Colon (tissue), 2 donors: ENCODE data around the gene OLAH.
"Not testable (repeated sequence)": the region's sequence is repeated elsewhere in the genome, so short reads cannot be mapped to it uniquely, and the experiment has no call there.

Experiments
- FAIRE-seq: peaks from 2 replicates; lab custom pipeline; 2012; peaks lifted over from hg19 to GRCh38; lab: Jason Lieb, UNC
- donor health status: control.
- donor health status: control.

Gene OLAH

GRCh38 chr10:15043674-15044073, at the start of gene OLAH:
OLAH (plus strand) TSS chr10:15043943; CDS start chr10:15047289, 3,346 bp downstream.
- no peak for FAIRE-seq

- no peak for FAIRE-seq
Measured at GRCh38 chr10:14995964-14996565, 47.7 kb upstream of the OLAH start.

DNA sequence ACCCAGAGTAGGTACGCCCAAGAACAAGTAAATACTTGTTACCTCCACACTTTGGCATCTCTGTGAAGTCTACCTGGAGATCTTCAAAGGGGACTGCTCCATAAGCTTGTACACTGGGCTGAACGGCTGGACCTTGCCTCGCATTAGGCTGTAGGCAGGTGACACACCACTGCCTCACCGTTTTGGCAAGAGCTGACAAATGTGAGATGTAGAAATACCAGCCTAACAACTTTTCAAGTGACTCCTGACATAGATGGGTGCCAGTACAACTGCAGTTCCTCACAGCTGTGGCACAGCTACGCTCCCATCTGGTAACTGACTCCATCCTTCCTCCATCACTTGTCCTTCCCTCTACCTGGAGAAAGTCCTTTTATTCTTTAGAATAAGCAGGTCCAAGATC, 30.2 kb upstream of the OLAH start:
- not testable (repeated sequence) for FAIRE-seq

DNA sequence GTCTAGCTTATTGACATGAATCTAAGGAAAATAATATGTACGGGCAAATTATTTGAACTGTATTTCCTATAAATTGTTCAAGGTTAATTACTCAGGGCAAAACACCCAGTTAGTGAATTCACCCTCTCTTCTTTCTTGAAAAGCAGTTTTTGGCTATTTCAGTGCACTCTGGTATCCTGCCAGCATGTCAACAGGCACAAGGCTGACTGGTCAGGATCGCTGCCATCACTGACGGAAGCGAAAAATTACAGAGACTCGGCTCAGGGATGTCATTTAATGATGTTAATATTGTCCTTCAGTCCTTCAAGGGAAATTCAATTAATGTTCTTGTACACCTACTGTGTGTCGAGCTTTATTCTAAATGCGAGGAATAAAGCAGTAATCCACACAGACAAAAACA, 28.3 kb upstream of the OLAH start:
- FAIRE-seq = no peak

DNA sequence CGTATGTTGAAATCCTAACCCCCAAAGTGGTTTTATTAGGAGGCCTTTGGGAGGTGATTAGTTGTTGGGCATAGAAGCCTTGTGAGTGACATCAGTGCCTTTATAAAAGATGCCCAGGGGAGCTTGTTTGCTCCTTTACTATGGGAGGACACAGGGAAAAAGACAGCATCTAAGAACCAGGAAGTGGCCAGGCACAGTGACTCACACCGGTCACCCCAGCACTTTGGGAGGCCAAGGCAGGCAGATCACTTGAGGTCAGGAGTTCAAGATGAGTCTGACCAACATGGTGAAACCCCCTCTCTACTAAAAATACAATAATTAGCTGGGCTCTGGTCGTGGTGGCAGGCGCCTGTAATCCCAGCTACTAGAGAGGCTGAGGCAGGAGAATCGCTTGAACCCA, 22.8 kb upstream of the OLAH start:
- not testable (repeated sequence) for FAIRE-seq

DNA sequence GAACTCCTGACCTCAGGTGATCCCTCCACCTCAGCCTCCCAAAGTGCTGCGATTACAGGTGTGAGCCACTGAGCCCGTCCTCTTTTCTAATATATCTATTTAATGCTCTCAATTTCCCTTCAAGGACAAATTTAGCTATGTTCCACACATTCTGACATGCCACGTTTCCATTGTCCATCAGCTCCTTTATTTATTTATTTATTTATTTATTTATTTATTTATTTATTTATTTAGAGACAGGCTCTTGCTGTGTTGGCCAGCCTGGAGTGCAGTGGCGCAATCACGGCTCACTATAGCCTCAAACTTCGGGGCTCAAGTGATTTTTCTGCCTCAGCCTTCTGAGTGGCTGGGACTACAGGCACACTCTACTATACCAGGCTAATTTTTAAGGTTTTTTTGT, 20.7 kb upstream of the OLAH start:
- FAIRE-seq = not testable (repeated sequence)

- FAIRE-seq = not testable (repeated sequence)
Measured at GRCh38 chr10:15024017-15025004, 19.4 kb upstream of the OLAH start.

DNA sequence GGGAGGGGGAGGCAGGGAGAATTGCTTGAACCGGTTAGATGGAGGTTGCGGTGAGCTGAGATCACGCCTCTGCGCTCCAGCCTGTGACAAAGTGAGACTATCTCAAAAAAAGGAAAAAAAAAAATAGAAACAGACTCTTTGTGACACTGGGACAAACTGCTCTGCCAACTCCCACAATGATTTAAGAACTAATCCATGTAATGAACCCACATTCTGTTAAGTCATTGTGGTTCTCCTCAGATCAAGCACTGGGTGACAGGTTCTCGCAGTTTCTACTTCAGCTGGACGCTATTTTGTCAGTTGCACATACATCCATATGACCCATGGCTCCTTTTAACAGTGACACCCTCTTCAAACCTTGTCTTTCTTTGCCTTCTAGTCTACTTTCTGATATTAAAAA, 18.7 kb upstream of the OLAH start:
- not testable (repeated sequence) for FAIRE-seq

- FAIRE-seq = no peak
Measured at GRCh38 chr10:15027741-15028140, 16.0 kb upstream of the OLAH start.

DNA sequence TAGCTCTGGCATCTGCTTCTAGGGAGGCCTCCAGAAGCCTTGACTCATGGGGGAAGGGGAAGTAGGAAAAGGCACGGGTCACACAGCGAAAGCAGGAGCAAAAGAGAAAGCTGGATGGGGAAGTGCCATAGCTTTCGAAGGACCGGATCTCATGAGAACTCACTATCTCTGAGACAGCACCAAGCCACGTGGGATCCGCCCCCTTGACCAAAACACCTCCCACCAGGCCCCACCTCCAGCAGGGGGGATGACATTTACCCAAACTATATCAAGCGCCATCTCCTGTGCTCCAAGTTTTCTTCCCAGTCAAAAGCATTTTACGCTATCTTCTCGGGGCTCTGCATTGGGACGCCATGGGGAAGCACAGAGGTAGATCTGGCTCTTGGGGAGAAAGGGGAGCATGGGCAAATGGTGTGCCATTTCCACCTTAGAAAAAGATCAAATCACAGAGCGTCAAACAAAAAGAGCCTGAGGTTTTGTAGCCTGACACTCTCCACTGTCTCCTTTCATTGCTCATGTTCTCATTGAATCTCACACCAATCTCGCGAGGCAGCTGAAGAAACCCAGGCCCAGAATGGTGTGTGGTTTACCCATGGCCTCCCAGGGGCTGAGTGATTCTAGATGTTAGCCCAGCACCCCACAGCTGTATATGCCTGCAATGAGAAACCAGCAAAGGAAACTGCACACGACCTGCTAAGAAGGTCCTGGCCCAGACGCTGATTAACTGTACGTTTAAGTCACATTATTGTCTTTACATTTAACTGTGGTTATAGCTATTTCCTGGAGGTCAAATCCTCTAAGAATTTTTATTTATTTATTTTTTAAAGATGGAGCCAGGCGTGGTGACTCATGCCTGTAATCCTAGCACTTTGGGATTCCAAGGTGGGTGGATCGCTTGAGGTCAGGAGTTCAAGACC, 8.1 kb upstream of the OLAH start:
- FAIRE-seq = no peak

GRCh38 chr10:15037691-15038090, 6.1 kb upstream of the OLAH start:
- no peak for FAIRE-seq

DNA sequence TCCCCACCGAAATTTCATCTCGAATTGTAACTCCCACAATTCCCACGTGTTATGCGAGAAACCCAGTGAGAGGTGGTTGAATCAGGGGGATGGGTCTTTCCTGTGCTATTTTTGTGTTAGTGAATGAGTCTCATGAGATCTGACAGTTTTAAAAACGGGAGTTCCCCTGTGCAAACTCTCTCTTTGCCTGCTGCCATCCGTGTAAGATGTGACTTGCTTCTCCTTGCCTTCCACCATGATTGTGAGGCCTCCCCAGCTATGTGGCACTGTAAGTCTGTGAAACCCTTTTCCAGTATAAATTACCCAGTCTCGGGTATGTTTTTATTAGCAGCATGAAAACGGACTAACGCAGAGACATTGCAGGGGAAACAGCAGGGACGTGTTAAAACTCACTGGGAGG, 5.3 kb upstream of the OLAH start:
- no peak for FAIRE-seq

DNA sequence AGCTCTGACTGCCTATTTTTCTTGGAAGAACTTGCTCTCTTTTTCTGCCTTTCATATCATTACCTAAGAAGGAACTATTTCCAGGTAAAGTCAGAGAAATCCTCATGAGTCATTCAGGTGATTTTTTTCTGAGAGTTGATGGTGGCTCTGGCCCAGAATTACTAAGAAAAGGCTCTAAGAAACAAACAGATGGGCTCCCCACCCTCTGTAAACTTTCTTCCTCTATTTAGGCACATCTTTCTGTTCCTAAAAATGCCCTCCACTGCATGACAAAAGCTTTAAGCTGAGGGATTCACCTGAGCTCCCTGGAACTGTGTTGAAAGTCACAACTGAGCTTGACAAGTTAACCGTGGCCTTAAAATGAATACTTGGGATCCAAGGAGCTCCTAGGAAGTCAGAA, 1.6 kb downstream of the OLAH start:
- no peak for FAIRE-seq

DNA sequence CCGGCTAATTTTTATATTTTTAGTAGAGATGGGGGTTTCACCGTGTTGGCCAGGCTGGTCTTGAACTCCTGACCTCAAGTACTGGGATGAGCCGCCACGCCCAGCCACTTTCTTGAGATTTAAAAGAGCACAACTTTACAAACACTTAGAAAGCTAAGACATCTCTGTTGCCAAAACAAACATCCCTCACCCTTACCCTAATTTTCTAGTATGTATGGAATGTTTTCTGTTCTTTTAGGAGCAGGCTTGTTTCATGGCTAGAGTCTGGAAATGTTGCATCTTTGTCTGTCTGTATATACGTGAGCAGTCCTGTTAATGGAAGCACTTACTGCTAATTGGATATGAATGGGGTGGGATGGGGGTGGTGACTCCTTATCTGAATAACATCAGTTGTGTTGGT, 2.9 kb downstream of the OLAH start:
- FAIRE-seq = no peak

- no peak for FAIRE-seq
Measured at GRCh38 chr10:15049533-15049932, 5.8 kb downstream of the OLAH start.

- no peak for FAIRE-seq
Measured at GRCh38 chr10:15052121-15052520, 8.4 kb downstream of the OLAH start.

DNA sequence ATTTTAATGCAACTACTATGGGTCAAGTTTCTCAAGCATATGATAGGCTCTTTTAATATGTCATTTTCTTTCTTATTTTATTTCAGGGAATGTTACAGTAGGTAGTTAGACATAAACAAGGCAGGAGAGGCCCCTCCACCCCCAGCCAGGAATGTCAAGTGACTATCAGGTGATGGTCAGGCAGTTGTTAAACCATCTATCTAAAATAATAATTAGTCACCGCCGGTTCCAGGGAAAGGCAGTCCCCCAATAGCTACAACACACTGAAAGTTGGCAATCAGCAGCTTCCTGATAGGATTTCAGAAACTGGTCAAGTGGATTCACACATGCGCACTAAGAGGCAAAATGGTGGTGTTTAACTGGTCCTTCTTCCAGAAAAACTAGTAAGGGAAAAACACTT, 9.3 kb downstream of the OLAH start:
- FAIRE-seq = no peak

DNA sequence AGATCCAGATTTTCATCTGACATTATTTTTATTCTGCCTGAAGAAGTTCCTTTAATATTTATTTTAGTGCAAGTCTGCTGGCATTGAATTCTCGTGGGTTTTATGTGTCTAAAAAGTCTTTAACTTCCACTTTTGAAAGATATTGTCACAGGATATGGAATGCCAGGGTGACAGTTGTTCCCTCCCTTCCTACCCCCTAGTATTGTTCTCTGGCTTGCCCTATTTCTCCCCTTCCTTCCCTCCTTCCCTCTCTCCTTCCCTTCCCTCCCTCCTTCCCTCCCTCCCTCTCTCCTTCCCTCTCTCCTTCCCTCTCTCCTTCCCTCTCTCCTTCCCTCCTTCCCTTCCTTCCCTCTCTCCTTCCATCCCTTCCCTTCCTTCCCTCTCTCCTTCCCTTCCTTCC, 14.9 kb downstream of the OLAH start:
- FAIRE-seq = no peak

GRCh38 chr10:15059914-15060313, 16.2 kb downstream of the OLAH start:
- no peak for FAIRE-seq

DNA sequence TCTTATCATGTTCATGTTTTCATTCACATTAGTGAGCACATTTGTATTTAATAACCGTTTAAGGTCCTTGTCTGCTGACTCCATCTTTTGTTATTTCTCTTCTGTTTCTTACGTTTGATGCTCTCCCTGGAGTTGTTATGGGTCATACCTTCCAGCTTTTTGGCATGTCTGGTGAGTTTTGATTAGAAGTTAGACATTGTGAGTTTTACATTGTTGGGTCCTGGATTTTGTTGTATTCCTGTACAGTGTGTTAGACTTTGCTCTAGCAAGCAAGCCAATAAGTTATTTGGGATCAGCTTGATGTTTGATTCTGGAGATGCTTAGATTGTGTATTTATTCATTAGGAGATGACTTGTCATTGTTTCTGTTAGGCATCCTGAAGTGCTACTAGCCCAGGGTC, 16.9 kb downstream of the OLAH start:
- no peak for FAIRE-seq

DNA sequence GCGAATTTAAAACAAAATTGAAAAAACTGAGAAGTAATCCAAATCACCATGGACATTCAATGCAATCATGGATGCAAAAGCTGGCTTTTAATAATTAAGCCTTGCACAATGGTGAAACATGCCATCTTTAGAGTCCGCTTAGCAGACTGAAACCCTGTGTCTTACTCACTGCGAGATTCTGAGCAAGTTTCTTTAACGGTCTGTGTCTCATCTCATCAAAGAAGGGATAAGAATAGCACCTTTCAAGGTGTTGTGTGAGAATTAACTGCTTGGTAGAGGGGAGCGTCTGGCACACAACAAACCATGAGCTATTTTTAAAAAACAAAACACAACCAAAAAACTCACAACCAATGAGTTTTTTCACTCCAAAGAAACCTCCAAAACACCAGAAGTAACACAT, 23.4 kb downstream of the OLAH start:
- no peak for FAIRE-seq

DNA sequence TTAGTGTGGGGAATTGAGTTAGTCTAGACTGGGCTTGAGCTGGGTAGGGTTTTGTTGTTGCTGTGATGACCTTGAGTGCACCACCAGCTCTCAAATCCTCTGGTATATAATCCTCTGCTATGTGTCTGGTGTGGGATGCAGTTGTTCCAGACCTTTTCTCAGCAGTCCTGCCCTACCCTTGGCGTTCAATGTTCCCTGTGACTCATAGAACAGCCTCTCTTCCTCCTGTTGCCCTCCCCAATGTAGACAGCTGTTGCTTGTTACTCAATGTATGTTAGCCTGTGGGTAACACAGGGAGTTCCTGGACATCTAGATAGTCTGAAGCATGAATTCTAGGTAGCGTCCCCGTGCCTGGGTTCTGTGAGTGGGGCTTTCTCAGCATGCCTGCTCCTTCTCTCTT, 25.1 kb downstream of the OLAH start:
- FAIRE-seq = no peak

GRCh38 chr10:15069230-15069629, 25.5 kb downstream of the OLAH start:
- FAIRE-seq = no peak
